T-helper 2 cell treated with Interferon-gamma antibody and Interleukin-4, amounts not matched to agents 5 μg/mL and 100 μg/mL, for 36 hours (primary cell): Measurements from ENCODE around the gene GRHPR.
A peak's percentile ranks its signal among the peaks of the same experiment; 100 is the strongest.
"Not testable (repeated sequence)": the region's sequence is repeated elsewhere in the genome, so short reads cannot be mapped to it uniquely, and the experiment has no call there.

Source experiments
- DNase-seq: peaks from one replicate; pipeline ENCODE4 v3.0.0; 2021; ENCODE audit warnings: low spot score
- H3K27ac Mint-ChIP-seq: one replicate; pipeline ENCODE4 v1.8.0; 2021; ENCODE audit warnings: mild to moderate bottlenecking, mixed read lengths
- H3K27me3 Mint-ChIP-seq: one replicate; pipeline ENCODE4 v1.8.0; 2021; ENCODE audit warnings: low read depth, mixed read lengths
- H3K36me3 Mint-ChIP-seq: one replicate; pipeline ENCODE4 v1.8.0; 2021; ENCODE audit warnings: low read depth, mixed read lengths
- H3K4me1 Mint-ChIP-seq: one replicate; pipeline ENCODE4 v1.8.0; 2021; ENCODE audit warnings: low read depth, mixed read lengths
- H3K4me3 Mint-ChIP-seq: one replicate; pipeline ENCODE4 v1.8.0; 2022; ENCODE audit warnings: mild to moderate bottlenecking, moderate library complexity, mixed read lengths
- H3K9me3 Mint-ChIP-seq: one replicate; pipeline ENCODE4 v1.8.0; 2021; ENCODE audit warnings: mixed read lengths

Gene GRHPR

DNA sequence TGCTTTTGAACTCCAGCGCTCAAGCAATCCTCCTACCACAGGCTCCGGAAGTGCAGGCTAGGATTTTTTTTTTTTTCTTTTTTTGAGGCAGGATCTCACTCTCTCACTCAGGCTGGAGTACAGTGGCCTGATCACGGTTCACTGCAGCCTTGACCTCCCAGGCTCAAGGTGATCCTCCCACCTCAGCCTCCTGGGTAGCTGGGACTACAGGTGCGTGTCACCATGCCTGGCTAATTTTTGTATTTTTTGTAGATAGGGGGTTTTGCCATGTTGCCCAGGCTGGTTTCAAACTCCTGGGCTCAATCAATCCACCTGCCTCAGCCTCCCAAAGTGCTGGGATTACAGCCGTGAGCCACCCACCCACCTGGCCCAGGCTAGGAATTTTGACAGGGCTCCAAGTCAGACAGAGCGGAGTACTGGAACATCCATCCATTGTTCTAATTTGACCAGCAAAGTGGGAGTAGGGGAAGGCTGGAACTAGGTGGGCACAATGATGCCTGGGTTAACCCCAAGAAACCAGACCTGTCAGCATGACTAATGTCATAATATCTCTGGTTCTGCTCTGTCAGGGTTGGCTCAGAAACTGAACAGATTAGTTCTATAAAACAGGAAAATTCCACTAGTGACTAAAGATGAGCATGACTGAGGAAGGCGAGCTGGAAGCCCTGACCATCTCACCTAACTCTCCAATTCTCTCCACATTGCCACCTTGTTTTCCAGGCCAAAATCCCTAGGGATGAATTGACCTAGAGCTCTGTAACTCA is 33.6 kb downstream of the GRHPR start:
- Mint-ChIP-seq H3K9me3 (no peaks in the 10 kb centered on the region), H3K36me3 (no peaks in the 10 kb centered on the region), H3K27ac (no peak overlapping the region), H3K27me3 (no peaks in the 10 kb centered on the region), H3K4me1 (peaks cover 9% of the 10 kb centered on the region), H3K4me3 (no peak overlapping the region)
- no peak for DNase-seq

DNA sequence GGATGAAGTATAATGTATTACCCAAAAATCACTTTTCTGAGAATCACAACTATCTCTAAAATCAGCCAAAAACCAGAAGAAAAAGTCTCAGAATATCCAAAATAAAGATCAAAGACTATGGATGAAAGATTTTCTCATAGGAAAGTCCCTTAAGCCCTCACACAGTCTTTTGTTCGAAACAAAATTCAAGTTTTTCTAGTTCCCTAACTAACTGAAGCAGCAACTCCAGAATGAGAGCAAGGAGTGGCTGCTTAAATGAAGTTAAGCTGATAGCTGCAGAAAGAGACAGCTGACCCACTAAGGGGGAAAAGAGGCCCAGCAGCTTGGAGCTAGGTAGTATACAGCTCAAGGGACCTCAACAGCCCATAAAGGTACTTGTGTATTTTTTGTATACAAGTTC is 34.3 kb downstream of the GRHPR start:
- Mint-ChIP-seq H3K9me3 (no peaks in the 10 kb centered on the region), H3K4me1 (peaks cover 9% of the 10 kb centered on the region), H3K4me3 (no peak overlapping the region), H3K36me3 (no peaks in the 10 kb centered on the region), H3K27ac (no peak overlapping the region), H3K27me3 (no peaks in the 10 kb centered on the region)
- no peak for DNase-seq

DNA sequence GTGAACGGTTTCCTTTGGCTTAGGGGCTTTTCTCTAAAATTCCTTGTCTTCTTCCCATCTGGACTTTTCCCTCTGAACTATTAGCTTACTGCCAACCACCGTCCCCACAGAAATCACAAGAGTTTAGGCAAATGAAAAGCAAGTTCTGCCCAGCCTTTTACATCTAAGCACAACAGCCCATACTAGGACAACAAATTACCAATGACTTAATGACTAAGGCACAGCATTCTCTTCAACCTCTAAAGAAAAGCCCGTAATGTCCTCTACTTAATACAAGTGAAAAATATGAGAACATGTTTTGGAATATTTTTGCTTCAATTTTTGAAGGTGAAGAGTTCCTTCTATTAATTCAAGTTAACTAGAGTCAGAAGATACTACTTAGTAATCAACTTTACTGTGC is 41.5 kb downstream of the GRHPR start:
- peak overlapping the region; percentile 96 for H3K4me3 Mint-ChIP-seq
- no peaks in the 10 kb centered on the region for H3K27me3 Mint-ChIP-seq
- no peaks in the 10 kb centered on the region for H3K9me3 Mint-ChIP-seq
- H3K4me1 Mint-ChIP-seq: peaks cover 26% of the 10 kb centered on the region
- peaks cover 14% of the 10 kb centered on the region for H3K36me3 Mint-ChIP-seq
- no peak for DNase-seq
- peak overlapping the region; percentile 98 for H3K27ac Mint-ChIP-seq

DNA sequence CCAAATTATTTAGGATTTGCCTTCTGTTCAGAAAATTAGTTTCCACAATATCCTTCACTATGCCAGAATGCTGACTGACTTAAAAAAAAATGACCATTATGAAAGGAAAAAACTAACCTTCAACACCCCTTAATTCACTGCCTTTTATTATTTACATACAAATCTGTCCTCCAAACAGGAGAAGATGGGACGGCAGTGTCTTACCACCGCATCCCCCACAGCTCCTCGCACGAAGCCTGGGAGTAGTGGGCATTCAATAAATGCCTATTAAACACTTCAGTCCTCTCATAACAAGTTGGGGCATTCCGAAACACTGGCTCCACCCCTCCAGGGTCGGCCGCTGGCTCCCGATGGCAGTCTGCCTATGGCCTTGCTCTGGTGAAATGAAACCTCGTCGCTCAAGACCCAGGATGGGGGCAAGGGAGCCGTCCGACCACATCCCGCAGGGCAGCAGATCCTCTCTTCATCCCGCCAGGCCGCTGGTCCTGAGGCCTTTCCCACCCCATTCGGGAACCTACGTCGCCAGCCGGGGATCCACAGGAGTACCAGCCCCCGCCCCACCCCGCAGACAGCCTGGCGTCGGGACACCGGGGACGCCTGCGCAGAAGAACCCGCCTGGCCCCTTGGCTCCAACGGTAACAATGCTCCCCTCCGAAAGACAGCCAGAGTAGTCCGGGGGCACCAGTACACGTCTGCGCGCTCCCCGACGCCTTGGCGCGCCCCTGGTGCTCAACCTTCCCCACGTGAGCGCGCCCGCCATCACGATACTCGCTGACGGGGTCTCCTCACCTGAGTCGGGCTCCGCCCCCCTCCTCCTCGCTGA is 42.1 kb downstream of the GRHPR start:
- Mint-ChIP-seq H3K27ac (peak overlapping the region; percentile 98), H3K9me3 (no peaks in the 10 kb centered on the region), H3K4me3 (peak overlapping the region; percentile 96), H3K4me1 (peaks cover 26% of the 10 kb centered on the region), H3K36me3 (peaks cover 14% of the 10 kb centered on the region), H3K27me3 (no peaks in the 10 kb centered on the region)
- peak; percentile 71 for DNase-seq

DNA sequence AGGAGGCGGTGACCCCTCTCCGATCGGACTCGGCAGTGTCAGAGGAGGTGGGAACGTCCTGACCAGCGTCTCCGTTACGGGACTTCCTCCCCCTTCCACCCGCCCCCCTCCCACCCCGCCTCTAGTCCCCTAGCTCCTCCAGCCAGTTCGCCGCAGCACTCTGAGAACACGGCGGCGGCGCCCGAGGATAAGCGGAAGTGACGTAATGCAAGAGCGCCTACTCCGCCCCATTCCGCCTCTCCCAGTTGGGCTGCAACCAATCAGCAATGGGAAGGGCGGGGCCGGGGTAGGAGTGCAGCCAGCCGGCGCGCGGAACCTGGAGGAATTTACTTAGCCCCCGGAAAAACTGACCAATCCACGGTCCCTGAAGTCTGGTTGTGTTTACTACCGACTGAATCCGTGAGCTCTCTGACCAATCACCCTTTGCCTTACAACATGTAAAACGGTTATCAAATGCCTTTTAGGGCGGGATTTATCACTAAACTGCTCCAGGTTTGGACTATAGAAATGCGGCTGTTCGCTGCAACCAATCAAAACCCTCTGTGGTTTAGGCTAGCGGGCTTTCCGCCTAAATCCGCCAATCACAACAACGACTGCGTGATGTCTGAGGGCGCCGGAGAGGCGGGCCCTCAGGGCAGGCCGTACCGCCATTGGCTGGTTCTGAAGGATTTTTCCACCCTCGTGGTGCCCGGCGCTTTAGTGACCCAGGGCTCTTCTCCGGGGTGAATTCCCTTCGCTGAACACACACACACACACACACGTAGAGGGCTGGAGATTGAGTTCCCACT is 42.9 kb downstream of the GRHPR start, which contains the start of gene ZBTB5:
ZBTB5 (minus strand) TSS at position 202 of the 788 bp plus-strand sequence. CDS start 22,899 bp downstream, outside the sequence.
- Mint-ChIP-seq H3K27ac (peak within 1 kb of the TSS; percentile 98), H3K27me3 (no peaks in the 10 kb centered on the region)

DNA sequence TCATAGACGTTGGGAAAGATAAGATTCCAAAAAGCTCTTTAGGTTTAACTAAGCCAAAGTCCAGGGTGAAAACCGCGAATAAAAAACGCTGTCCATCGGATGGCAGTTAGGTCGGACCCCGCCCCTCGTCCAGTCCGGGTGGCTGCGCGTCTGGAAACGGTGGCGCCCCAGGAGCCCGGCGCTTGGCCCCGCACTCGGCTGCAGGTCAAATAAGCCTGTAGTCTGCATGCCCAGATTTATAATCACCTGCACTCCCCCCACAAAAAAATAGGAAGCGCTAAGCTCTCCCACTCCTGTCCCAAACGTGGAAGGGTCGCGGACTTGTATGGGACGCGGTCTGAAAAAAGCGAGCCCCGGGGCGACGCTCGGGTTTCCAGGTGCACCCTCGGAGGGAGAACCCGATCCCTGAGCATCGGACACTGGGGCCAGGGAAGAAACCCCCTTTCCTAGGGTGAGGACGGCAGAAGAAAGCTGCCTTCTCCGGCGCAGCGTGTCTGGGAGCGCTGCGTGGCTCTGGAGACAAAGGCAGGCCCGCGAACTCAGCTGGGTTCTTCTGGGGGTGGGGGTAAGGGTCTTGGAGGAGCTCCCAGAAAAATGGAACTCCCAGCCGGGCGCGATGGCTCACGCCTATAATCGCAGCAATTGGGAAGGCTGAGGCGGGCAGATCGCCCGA is 43.7 kb downstream of the GRHPR start:
- Mint-ChIP-seq H3K9me3 (no peaks in the 10 kb centered on the region), H3K27ac (peak overlapping the region; percentile 98), H3K4me3 (peak overlapping the region; percentile 96), H3K27me3 (no peaks in the 10 kb centered on the region), H3K36me3 (peaks cover 14% of the 10 kb centered on the region), H3K4me1 (peaks cover 26% of the 10 kb centered on the region)
- no peak for DNase-seq

More for the DNA sequence above, 42.9 kb downstream of the GRHPR start, which contains the start of gene ZBTB5:
- DNase-seq: peak; percentile 98
- Mint-ChIP-seq H3K9me3 (no peaks in the 10 kb centered on the region), H3K36me3 (peaks cover 14% of the 10 kb centered on the region), H3K4me1 (peaks cover 26% of the 10 kb centered on the region), H3K4me3 (peak within 1 kb of the TSS; percentile 96)

DNA sequence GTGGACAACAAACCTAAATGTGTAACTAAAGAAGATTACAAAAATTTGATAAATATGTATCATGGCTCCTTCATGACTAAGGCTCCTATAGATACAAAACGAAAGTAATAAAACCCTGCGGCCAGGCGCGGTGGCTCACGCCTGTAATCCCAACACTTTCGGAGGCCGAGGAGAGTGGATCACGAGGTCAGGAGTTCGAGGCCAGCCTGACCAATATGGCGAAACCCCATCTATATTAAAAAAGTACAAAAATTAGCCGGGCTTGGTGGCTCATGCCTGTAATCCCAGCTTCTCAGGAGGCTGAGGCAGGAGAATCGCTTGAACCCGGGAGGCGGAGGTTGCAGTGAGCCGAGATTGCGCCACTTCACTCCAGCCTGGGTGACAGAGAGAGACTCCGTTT is 45.0 kb downstream of the GRHPR start:
- H3K4me1 Mint-ChIP-seq: peaks cover 32% of the 10 kb centered on the region
- H3K4me3 Mint-ChIP-seq, DNase-seq, H3K9me3 Mint-ChIP-seq, H3K27me3 Mint-ChIP-seq, H3K27ac Mint-ChIP-seq: not testable (repeated sequence)
- peaks cover 10% of the 10 kb centered on the region for H3K36me3 Mint-ChIP-seq

DNA sequence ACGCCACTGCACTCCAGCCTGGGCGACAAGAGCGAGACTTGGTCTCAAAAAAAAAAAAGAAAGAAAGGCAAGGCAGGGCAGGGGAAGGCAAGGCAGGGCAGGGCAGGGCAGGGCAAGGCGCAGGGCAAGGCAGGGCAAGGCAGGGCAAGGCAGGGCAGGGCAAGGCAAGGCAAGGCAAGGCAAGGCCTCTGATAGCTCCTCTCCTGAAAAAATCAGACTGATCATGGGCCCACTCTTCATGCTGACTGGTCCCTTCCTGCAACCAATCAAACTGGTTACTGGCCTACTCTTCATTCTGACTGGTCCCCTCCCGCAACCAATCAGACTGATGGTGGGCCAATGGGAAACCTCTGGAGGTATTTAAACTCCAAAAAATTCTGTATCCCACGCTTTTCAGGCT is 46.1 kb downstream of the GRHPR start:
- Mint-ChIP-seq H3K27ac (no peak overlapping the region), H3K4me1 (peaks cover 26% of the 10 kb centered on the region), H3K4me3 (no peak overlapping the region), H3K9me3 (peaks cover 4% of the 10 kb centered on the region), H3K36me3 (peaks cover 5% of the 10 kb centered on the region), H3K27me3 (no peaks in the 10 kb centered on the region)
- no peak for DNase-seq

DNA sequence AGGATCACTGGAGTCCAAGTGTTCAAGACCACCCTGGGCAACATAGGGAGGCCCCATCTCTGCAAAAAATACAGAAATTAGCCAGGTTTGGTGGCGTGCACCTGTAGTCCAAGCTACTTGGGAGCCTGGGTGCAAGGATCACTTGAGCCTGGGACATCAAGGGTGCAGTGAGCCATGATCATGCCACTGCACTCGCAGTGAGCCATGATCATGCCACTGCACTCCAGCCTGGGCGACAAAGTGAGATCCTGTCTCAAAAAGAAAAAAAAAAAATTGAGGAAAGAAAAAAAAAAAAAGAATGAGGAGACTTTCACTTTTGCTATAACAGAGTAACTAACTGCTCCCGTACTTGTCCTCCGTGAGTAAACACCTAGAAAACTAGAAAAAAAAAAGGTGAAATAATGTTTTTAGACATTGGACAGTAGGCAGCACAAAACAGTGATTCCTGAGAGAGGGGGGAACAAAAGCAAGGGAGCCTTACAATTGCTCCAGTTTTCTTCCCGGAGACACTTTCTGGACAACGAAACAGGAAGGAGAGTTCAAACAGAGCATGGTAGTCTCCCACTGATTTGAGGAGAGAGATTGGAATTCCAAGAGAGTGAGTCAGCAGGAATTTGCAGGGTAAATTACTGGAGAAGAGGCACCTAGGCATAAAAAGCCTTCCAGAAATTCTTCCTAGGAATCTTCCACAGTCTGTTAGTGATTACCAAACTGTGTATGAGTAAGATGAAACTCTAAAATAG is 49.6 kb downstream of the GRHPR start:
- Mint-ChIP-seq H3K4me1 (peaks cover 11% of the 10 kb centered on the region), H3K27me3 (peaks cover 5% of the 10 kb centered on the region), H3K9me3 (peaks cover 14% of the 10 kb centered on the region), H3K36me3 (no peaks in the 10 kb centered on the region), H3K27ac (peak overlapping the region; percentile 10), H3K4me3 (peak overlapping the region; percentile 79)
- no peak for DNase-seq

DNA sequence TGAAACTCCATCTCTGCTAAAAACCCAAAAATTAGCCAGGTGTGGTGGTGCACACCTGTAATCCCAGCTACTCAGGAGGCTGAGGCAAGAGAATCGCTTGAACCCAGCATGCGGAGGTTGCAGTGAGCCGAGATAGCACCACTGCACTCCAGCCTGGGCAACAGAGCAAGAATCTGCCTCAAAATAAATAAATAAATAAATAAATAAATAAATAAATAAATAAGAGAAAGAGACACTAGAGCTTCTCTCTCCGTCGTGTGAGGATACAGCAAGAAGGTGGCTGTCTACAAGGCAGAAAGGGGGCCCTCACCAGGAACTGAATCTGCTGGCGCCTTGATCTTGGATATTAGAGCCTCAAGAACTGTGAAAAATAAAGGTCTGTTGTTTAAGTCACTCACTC is 51.5 kb downstream of the GRHPR start:
- not testable (repeated sequence) for H3K27ac Mint-ChIP-seq

DNA sequence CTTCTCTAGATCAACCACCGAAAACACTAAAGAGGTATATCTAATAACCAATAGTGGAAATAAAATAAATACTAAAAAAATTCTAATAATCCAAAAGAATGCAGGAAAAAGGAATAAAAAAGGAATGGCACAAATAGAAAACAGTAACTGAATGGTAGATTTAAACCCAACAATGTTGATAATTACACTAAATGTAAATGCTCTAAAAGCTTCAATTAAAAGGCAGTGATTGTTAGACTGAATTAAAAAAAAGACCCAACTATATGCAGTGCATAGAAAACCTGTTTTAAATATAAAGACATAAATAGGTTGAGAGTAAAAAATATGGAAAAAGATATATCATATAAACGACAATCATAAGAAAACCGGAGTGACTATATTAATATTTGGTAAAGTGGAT is 51.9 kb downstream of the GRHPR start:
- peaks cover 23% of the 10 kb centered on the region for H3K27me3 Mint-ChIP-seq
- H3K9me3 Mint-ChIP-seq: peaks cover 14% of the 10 kb centered on the region
- H3K4me3 Mint-ChIP-seq: no peak overlapping the region
- no peak for DNase-seq
- H3K36me3 Mint-ChIP-seq: no peaks in the 10 kb centered on the region
- H3K27ac Mint-ChIP-seq: no peak overlapping the region
- H3K4me1 Mint-ChIP-seq: peaks cover 12% of the 10 kb centered on the region

More for the DNA sequence above, 51.5 kb downstream of the GRHPR start:
- Mint-ChIP-seq H3K9me3 (peaks cover 14% of the 10 kb centered on the region), H3K27me3 (peaks cover 19% of the 10 kb centered on the region), H3K4me1 (peaks cover 12% of the 10 kb centered on the region)
- DNase-seq, H3K36me3 Mint-ChIP-seq, H3K4me3 Mint-ChIP-seq: not testable (repeated sequence)

DNA sequence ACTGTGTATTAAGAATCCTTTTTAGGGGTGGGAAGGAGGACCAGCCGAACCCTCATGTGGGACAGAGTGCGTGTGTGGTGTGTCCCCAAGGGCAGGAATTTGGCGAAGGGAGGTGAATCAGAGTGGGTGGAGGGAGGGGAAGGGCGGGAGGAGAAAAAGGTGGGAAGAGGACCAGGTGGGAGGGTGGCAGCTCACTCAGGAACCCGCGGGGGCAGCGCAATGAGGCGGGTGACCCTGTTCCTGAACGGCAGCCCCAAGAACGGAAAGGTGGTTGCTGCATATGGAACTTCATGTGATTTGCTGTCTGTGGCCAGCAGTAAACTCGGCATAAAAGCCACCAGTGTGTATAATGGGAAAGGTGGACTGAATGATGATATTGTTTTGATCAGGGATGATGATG is 54.4 kb downstream of the GRHPR start:
- H3K9me3 Mint-ChIP-seq: peaks cover 14% of the 10 kb centered on the region
- no peak overlapping the region for H3K4me3 Mint-ChIP-seq
- no peak for DNase-seq
- H3K4me1 Mint-ChIP-seq: peaks cover 10% of the 10 kb centered on the region
- no peaks in the 10 kb centered on the region for H3K36me3 Mint-ChIP-seq
- H3K27me3 Mint-ChIP-seq: peaks cover 39% of the 10 kb centered on the region
- no peak overlapping the region for H3K27ac Mint-ChIP-seq

DNA sequence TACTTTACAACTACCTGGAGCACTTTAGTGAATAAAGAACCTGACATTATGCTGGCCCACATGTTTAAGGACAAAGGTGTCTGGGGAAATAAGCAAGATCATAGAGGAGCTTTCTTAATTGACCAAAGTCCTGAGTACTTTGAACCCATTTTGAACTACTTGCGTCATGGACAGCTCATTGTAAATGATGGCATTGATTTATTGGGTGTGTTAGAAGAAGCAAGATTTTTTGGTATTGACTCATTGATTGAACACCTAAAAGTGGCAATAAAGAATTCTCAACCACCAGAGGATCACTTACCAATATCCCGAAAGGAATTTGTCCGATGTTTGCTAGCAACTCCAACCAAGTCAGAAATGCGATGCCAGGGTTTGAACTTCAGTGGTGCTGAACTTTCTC is 54.9 kb downstream of the GRHPR start:
- peaks cover 14% of the 10 kb centered on the region for H3K9me3 Mint-ChIP-seq
- H3K27ac Mint-ChIP-seq, DNase-seq, H3K4me3 Mint-ChIP-seq, H3K36me3 Mint-ChIP-seq, H3K4me1 Mint-ChIP-seq: not testable (repeated sequence)
- peaks cover 40% of the 10 kb centered on the region for H3K27me3 Mint-ChIP-seq
